ENCODE data around the gene ELOVL7. TPM values are rescaled to one million over a fixed set of nuclear protein-coding genes. Genes with fewer than 3 reads are reported as not detected.
A peak's percentile ranks its signal among the peaks of the same experiment; 100 is the strongest.

The ELOVL7 gene
- total and polyA plus RNA-seq, 2 of the 8 experiments (the other 6 are each of a cell fraction or from before 2014, with no cell fraction given), result 3.1 to 5.1 TPM

DNA sequence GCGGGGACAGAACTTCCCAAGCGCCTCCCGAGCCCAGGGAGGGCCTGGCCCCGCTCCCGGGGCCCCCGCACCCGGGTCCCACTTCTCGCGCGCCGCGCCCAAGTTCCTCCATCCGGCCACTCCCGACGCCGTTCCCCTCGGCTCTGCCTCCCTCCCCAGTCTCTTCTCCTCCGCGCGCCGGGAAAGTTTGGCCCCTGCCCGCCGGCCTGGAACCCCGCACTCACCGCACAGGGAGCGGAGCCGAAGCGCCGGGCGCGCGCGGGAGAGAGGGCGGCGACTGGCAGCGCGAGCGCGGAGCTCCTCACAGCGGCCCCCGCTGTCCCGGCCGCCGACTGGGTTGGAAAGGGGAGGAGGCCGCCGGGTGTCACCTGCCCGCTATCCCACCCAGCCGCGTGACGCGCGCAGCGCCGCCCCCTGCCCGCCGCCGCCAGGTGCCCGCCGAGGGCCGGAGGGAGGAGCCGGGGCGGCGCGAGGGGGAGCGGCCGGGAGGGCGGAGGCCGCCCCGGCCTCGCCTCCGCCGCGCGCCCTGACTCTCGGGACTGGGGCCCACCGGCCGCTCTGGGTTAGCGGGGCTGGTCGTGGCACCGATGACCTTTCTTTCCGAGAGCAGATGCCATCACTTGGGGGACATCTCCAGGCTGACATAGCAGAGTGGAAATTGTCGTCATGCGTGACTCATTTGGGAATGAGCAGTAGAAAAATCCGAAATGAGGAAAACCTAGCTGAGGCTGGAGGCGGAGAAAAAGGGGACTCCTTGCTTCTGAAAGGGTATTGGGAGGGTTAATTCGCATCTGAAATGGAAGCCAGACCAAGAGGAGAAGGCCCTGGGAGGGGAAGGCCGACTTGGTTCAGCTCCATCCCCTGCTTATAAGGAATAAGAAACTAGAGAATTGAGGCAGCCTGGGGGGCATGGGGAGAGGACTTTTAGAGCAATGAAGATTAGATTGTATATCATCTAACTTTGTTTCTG, at the start of gene ELOVL7 (continued):
- TF ChIP-seq GTF2F1 (IDR thresholded peaks at IDR 0.05; ENCODE audit: borderline replicate concordance, low read depth, low read length) (no peak), TAF7 (optimal IDR thresholded peaks at IDR 0.05; ENCODE audit: borderline replicate concordance, low read depth, low read length) (peak; percentile 74), MAFK (IDR thresholded peaks at IDR 0.05; ENCODE audit: low read depth, low read length) (no peak), RXRA (IDR thresholded peaks at IDR 0.05; ENCODE audit: insufficient read depth, low read depth, low read length) (no peak)
- TF ChIP-seq, protein P1, sequence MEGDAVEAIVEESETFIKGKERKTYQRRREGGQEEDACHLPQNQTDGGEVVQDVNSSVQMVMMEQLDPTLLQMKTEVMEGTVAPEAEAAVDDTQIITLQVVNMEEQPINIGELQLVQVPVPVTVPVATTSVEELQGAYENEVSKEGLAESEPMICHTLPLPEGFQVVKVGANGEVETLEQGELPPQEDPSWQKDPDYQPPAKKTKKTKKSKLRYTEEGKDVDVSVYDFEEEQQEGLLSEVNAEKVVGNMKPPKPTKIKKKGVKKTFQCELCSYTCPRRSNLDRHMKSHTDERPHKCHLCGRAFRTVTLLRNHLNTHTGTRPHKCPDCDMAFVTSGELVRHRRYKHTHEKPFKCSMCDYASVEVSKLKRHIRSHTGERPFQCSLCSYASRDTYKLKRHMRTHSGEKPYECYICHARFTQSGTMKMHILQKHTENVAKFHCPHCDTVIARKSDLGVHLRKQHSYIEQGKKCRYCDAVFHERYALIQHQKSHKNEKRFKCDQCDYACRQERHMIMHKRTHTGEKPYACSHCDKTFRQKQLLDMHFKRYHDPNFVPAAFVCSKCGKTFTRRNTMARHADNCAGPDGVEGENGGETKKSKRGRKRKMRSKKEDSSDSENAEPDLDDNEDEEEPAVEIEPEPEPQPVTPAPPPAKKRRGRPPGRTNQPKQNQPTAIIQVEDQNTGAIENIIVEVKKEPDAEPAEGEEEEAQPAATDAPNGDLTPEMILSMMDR (IDR thresholded peaks at IDR 0.05; ENCODE audit: control extremely low read depth in 1 of 3, insufficient read depth in 1 of 3, low read depth in 1 of 3, low read length in 3 of 3), result peak; percentile 6 to 44 (median 27)
- TF ChIP-seq, protein P2, sequence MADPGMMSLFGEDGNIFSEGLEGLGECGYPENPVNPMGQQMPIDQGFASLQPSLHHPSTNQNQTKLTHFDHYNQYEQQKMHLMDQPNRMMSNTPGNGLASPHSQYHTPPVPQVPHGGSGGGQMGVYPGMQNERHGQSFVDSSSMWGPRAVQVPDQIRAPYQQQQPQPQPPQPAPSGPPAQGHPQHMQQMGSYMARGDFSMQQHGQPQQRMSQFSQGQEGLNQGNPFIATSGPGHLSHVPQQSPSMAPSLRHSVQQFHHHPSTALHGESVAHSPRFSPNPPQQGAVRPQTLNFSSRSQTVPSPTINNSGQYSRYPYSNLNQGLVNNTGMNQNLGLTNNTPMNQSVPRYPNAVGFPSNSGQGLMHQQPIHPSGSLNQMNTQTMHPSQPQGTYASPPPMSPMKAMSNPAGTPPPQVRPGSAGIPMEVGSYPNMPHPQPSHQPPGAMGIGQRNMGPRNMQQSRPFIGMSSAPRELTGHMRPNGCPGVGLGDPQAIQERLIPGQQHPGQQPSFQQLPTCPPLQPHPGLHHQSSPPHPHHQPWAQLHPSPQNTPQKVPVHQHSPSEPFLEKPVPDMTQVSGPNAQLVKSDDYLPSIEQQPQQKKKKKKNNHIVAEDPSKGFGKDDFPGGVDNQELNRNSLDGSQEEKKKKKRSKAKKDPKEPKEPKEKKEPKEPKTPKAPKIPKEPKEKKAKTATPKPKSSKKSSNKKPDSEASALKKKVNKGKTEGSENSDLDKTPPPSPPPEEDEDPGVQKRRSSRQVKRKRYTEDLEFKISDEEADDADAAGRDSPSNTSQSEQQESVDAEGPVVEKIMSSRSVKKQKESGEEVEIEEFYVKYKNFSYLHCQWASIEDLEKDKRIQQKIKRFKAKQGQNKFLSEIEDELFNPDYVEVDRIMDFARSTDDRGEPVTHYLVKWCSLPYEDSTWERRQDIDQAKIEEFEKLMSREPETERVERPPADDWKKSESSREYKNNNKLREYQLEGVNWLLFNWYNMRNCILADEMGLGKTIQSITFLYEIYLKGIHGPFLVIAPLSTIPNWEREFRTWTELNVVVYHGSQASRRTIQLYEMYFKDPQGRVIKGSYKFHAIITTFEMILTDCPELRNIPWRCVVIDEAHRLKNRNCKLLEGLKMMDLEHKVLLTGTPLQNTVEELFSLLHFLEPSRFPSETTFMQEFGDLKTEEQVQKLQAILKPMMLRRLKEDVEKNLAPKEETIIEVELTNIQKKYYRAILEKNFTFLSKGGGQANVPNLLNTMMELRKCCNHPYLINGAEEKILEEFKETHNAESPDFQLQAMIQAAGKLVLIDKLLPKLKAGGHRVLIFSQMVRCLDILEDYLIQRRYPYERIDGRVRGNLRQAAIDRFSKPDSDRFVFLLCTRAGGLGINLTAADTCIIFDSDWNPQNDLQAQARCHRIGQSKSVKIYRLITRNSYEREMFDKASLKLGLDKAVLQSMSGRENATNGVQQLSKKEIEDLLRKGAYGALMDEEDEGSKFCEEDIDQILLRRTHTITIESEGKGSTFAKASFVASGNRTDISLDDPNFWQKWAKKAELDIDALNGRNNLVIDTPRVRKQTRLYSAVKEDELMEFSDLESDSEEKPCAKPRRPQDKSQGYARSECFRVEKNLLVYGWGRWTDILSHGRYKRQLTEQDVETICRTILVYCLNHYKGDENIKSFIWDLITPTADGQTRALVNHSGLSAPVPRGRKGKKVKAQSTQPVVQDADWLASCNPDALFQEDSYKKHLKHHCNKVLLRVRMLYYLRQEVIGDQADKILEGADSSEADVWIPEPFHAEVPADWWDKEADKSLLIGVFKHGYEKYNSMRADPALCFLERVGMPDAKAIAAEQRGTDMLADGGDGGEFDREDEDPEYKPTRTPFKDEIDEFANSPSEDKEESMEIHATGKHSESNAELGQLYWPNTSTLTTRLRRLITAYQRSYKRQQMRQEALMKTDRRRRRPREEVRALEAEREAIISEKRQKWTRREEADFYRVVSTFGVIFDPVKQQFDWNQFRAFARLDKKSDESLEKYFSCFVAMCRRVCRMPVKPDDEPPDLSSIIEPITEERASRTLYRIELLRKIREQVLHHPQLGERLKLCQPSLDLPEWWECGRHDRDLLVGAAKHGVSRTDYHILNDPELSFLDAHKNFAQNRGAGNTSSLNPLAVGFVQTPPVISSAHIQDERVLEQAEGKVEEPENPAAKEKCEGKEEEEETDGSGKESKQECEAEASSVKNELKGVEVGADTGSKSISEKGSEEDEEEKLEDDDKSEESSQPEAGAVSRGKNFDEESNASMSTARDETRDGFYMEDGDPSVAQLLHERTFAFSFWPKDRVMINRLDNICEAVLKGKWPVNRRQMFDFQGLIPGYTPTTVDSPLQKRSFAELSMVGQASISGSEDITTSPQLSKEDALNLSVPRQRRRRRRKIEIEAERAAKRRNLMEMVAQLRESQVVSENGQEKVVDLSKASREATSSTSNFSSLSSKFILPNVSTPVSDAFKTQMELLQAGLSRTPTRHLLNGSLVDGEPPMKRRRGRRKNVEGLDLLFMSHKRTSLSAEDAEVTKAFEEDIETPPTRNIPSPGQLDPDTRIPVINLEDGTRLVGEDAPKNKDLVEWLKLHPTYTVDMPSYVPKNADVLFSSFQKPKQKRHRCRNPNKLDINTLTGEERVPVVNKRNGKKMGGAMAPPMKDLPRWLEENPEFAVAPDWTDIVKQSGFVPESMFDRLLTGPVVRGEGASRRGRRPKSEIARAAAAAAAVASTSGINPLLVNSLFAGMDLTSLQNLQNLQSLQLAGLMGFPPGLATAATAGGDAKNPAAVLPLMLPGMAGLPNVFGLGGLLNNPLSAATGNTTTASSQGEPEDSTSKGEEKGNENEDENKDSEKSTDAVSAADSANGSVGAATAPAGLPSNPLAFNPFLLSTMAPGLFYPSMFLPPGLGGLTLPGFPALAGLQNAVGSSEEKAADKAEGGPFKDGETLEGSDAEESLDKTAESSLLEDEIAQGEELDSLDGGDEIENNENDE (IDR thresholded peaks at IDR 0.05; ENCODE audit: insufficient replicate concordance, low read length), result no peak
